H1 (cell line): ENCODE data around the gene DCP1B. TPM values are rescaled to one million over a fixed set of nuclear protein-coding genes. Genes with fewer than 3 reads are reported as not detected.

ENCODE experiments used
- CTCF ChIA-PET: fragments of 300-600 bp; sonication (Branson Sonifier 250); formaldehyde crosslinking; loops from one replicate; lab custom pipeline; 2021; ENCODE audit not compliant: partially characterized antibody; lab: Charles Lee
- POLR2A ChIA-PET: fragments of 300-600 bp; sonication (Branson Sonifier 250); formaldehyde crosslinking; loops from one replicate; lab custom pipeline; 2021; ENCODE audit warnings: inconsistent platforms; ENCODE audit not compliant: partially characterized antibody; lab: Charles Lee
- DNase-seq, 2 experiments: peaks; one replicate each; pipeline versions ENCODE4 v3.0.0 to v3.0.0-alpha.2; 2010 to 2022; ENCODE audit warnings: low spot score in 2 of 2, low read depth in 1 of 2, mixed read lengths in 1 of 2
- FAIRE-seq: peaks from 2 replicates; lab custom pipeline; 2011; peaks lifted over from hg19 to GRCh38; lab: Jason Lieb, UNC
- H2AFZ ChIP-seq: 2 replicates; pipeline ENCODE4 v1.8.1; 2012; ENCODE audit warnings: low read length, inconsistent platforms
- H2AK5ac ChIP-seq: 2 replicates; pipeline ENCODE4 v1.6.1; 2013; ENCODE audit warnings: low read depth, low read length
- H2BK120ac ChIP-seq: replicated peaks from 2 replicates; pipeline ENCODE3; 2013; ENCODE audit warnings: low read depth, low read length, inconsistent platforms
- H2BK12ac ChIP-seq: 2 replicates; pipeline ENCODE4 v1.6.1; 2013; ENCODE audit warnings: low read depth, low read length
- H2BK15ac ChIP-seq: 2 replicates; pipeline ENCODE4 v1.6.1; 2013; ENCODE audit warnings: low read length
- H2BK20ac ChIP-seq: 2 replicates; pipeline ENCODE4 v1.6.1; 2013; ENCODE audit warnings: low read length
- H2BK5ac ChIP-seq: 2 replicates; pipeline ENCODE4 v1.6.1; 2013; ENCODE audit warnings: low read depth, low read length
- H3K14ac ChIP-seq: 2 replicates; pipeline ENCODE4 v1.6.1; 2013; ENCODE audit warnings: inconsistent platforms; ENCODE audit not compliant: insufficient read length
- H3K18ac ChIP-seq: 2 replicates; pipeline ENCODE4 v1.6.1; 2013; ENCODE audit warnings: low read length; ENCODE audit errors: extremely low read depth
- H3K23ac ChIP-seq: 2 replicates; pipeline ENCODE4 v1.6.1; 2013; ENCODE audit warnings: inconsistent platforms; ENCODE audit not compliant: insufficient read length
- H3K23me2 ChIP-seq: 2 replicates; pipeline ENCODE4 v1.6.1; 2013; ENCODE audit warnings: low read depth, low read length
- H3K27ac ChIP-seq: 2 replicates; pipeline ENCODE4 v1.6.1; 2011; ENCODE audit warnings: low read depth, low read length, inconsistent platforms
- H3K27me3 ChIP-seq, 4 experiments: replicated peaks in 1 of 4; 1 replicate in 1 of 4; 2 replicates in 3 of 4; pipeline versions ENCODE4 v1.6.1 to v1.8.1; 2011 to 2013; ENCODE audit warnings: low read length in 3 of 4, mild to moderate bottlenecking in 3 of 4, inconsistent platforms in 2 of 4, mixed read lengths in 2 of 4, moderate library complexity in 1 of 4; ENCODE audit not compliant: control insufficient read depth in 3 of 4, insufficient read depth in 3 of 4; ENCODE audit errors: extremely low read depth in 1 of 4
- H3K36me3 ChIP-seq, 4 experiments: 2 replicates each; pipeline versions ENCODE4 v1.6.1 to v1.8.1; 2011 to 2013; ENCODE audit warnings: mild to moderate bottlenecking in 4 of 4, low read length in 3 of 4, moderate library complexity in 2 of 4, control low read depth in 1 of 4, inconsistent platforms in 1 of 4; ENCODE audit not compliant: insufficient read depth in 4 of 4, control insufficient read depth in 2 of 4
- H3K4ac ChIP-seq: replicated peaks from 2 replicates; pipeline ENCODE3; 2013; ENCODE audit warnings: low read length, low read depth, mixed read lengths, inconsistent platforms; ENCODE audit not compliant: insufficient read length
- H3K4me1 ChIP-seq, 4 experiments: replicated peaks in 1 of 4; 1 replicate in 1 of 4; 2 replicates in 3 of 4; pipeline versions ENCODE4 v1.6.1 to v1.8.1; 2011 to 2013; ENCODE audit warnings: low read length in 3 of 4, inconsistent platforms in 2 of 4, mixed read lengths in 1 of 4; ENCODE audit not compliant: insufficient read depth in 4 of 4, control insufficient read depth in 3 of 4
- H3K4me2 ChIP-seq, 2 experiments: 2 replicates each; pipeline versions ENCODE4 v1.6.1 to v1.8.1; 2011 to 2013; ENCODE audit warnings: low read depth in 2 of 2, low read length in 2 of 2, control low read depth in 1 of 2, inconsistent platforms in 1 of 2, mild to moderate bottlenecking in 1 of 2; ENCODE audit not compliant: insufficient read depth in 1 of 2
- H3K4me3 ChIP-seq, 4 experiments: fragments of 200-600, 300-600 bp in 1 of 4; sonication (generic), shearing (Covaris generic), sonication (Bioruptor Twin) in 1 of 4; 2 replicates each; pipeline versions ENCODE4 v1.5.1 to v1.8.1; 2011 to 2016; ENCODE audit warnings: low read length in 4 of 4, low read depth in 3 of 4, control low read depth in 2 of 4, inconsistent platforms in 2 of 4, mild to moderate bottlenecking in 2 of 4, mixed read lengths in 1 of 4, moderate library complexity in 1 of 4; ENCODE audit not compliant: insufficient read depth in 2 of 4; ENCODE audit errors: extremely low read depth in 1 of 4
- H3K56ac ChIP-seq: replicated peaks from 2 replicates; pipeline ENCODE3; 2013; ENCODE audit warnings: low read depth, mild to moderate bottlenecking, mixed read lengths, low read length, inconsistent platforms; ENCODE audit not compliant: insufficient read length
- H3K79me1 ChIP-seq: 2 replicates; pipeline ENCODE4 v1.6.1; 2013; ENCODE audit warnings: low read depth, low read length, control low read depth
- H3K79me2 ChIP-seq, 2 experiments: 2 replicates each; pipeline versions ENCODE4 v1.6.1 to v1.8.1; 2012 to 2013; ENCODE audit warnings: low read length in 2 of 2, mild to moderate bottlenecking in 2 of 2, inconsistent platforms in 1 of 2; ENCODE audit not compliant: insufficient read depth in 2 of 2, control insufficient read depth in 1 of 2
- H3K9ac ChIP-seq, 4 experiments: replicated peaks in 1 of 4; 1 replicate in 1 of 4; 2 replicates in 3 of 4; pipeline versions ENCODE4 v1.6.1 to v1.8.1; 2011 to 2013; ENCODE audit warnings: low read depth in 3 of 4, low read length in 3 of 4, control low read depth in 2 of 4, mild to moderate bottlenecking in 2 of 4, moderate library complexity in 2 of 4, inconsistent platforms in 1 of 4; ENCODE audit errors: extremely low read depth in 1 of 4
- H3K9me3 ChIP-seq, 2 experiments: 2 replicates each; pipeline versions ENCODE4 v1.6.1 to v1.8.1; 2012 to 2013; ENCODE audit warnings: mild to moderate bottlenecking in 2 of 2, moderate library complexity in 2 of 2, control low read depth in 1 of 2, inconsistent platforms in 1 of 2, low read depth in 1 of 2, low read length in 1 of 2, mixed read lengths in 1 of 2; ENCODE audit not compliant: insufficient read depth in 2 of 2
- H4K20me1 ChIP-seq, 2 experiments: replicated peaks in 1 of 2; 2 replicates each; pipeline versions ENCODE3 to v1.8.1; 2011 to 2013; ENCODE audit warnings: inconsistent platforms in 2 of 2, low read length in 2 of 2, mild to moderate bottlenecking in 1 of 2; ENCODE audit not compliant: insufficient read depth in 2 of 2, control insufficient read depth in 1 of 2
- H4K5ac ChIP-seq: 2 replicates; pipeline ENCODE4 v1.6.1; 2013; ENCODE audit warnings: low read length, low read depth, mixed read lengths, inconsistent platforms; ENCODE audit not compliant: insufficient read length
- H4K8ac ChIP-seq: 2 replicates; pipeline ENCODE4 v1.8.0; 2013; ENCODE audit warnings: mild to moderate bottlenecking, moderate library complexity, low read length, inconsistent platforms; ENCODE audit not compliant: insufficient read depth; ENCODE audit errors: extremely low read depth
- H4K91ac ChIP-seq: replicated peaks from 2 replicates; pipeline ENCODE3; 2013; ENCODE audit warnings: low read length, mixed read lengths, inconsistent platforms; ENCODE audit not compliant: insufficient read length
- EGR1 ChIP-seq: IDR thresholded peaks from 2 replicates; pipeline ENCODE4 v1.6.1; 2011; ENCODE audit warnings: low read depth, low read length, borderline replicate concordance
- SIN3A ChIP-seq, 2 experiments: IDR thresholded peaks in 1 of 2; conservative IDR thresholded peaks in 1 of 2; 2 replicates each; pipeline ENCODE4 v1.6.1; 2011 to 2012; ENCODE audit warnings: low read length in 2 of 2, improper control_type of control experiment in 1 of 2, low read depth in 1 of 2, mild to moderate bottlenecking in 1 of 2
- WGBS, 2 experiments: shearing (Covaris generic) in 1 of 2; methylation state at CpG; one replicate each; pipeline versions ENCODE4 v1.1.6 to v1.1.7; 2013 to 2015; ENCODE audit warnings: low lambda C conversion rate in 2 of 2, mixed read lengths in 2 of 2, inconsistent platforms in 1 of 2, low coverage in 1 of 2, missing lambda C conversion rate in 1 of 2; ENCODE audit not compliant: insufficient replicate concordance in 2 of 2, insufficient coverage in 1 of 2, insufficient read length in 1 of 2; ENCODE audit errors: extremely low coverage in 1 of 2, missing lambda C conversion rate in 1 of 2; 5-methylcytosine and 5-hydroxymethylcytosine counted together
- polyA plus RNA-seq, 7 experiments: library from polyadenylated mRNA; depleted of rRNA in 3 of 7; stranded (reverse) in 5 of 7; unstranded in 2 of 7; fragments of >200 nt in 5 of 7; fragments of 200-250 nt in 2 of 7; gene quantifications; 1 replicate in 5 of 7; 2 replicates in 1 of 7; 4 replicates in 1 of 7; pipeline versions ENCODE4 v1.2.1 to v1.2.3, GENCODE V29; 2011 to 2013; ENCODE audit warnings: missing spikeins in 2 of 7, mixed read lengths in 2 of 7
- total RNA-seq: library from RNA; stranded (reverse); fragmentation: NEBNext Ultra II Directional; extraction: Animal tissue kit (Norgen Biotek cat#: 25700); gene quantifications from 2 replicates; pipeline ENCODE4 v1.2.1, GENCODE V29; 2021
- TF ChIP-seq, protein P1 (sequence below): IDR thresholded peaks from 2 replicates; pipeline ENCODE4 v1.6.1; 2011; ENCODE audit warnings: low read length, improper control_type of control experiment

Gene DCP1B
- total and polyA plus RNA-seq, 2 of the 8 experiments (the other 6 are each of a cell fraction or from before 2014, with no cell fraction given): 14.8 to 29.0 TPM

DNA sequence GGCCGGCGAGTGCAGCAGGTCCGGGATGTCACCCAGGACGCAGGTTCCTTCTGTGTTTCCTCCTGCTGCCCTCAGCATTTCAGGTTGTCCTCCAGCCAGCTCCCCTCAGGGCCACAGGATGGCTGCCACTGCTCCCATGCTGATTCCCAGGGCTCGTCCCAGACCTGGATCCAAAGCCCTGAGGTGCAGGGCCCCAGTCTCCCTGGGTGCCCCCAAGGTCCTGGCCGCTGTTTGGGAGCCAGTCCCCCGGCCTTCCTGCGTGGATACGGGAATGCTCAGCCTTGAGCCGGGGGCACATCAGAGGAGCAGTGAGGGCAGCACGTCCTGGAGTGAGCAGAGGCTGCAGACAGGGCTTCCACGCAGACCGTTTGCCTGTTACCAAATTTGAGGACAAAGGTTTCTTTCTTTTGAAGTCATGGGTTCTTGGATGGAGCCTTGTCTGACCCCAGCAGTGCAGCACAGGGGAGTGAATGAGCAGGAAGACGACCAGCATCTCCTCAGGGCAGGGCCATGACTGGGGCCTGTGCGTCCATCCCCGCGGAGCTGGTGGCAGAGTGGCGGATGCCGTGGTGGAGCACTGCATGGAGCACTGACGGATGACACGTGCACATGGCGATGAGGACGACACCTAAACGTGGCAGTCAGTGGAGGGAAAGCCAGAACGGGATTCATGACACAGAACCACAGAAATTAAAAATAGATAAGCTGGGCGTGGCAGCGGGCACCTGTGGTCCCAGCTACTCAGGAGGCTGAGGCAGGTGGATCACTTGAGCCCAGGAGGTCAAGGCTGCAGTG lies 73.3 kb downstream of the DCP1B start:
- H3K14ac ChIP-seq: no peak overlapping the region
- H4K91ac ChIP-seq: no peak overlapping the region
- 0 out of 2 replicates have a peak overlapping the region, but pooled peaks have one; percentile 27 for H2BK12ac ChIP-seq
- H3K27ac ChIP-seq: no peak overlapping the region
- no peak overlapping the region for H3K4me3 ChIP-seq
- no peak overlapping the region for H2BK5ac ChIP-seq
- H3K56ac ChIP-seq: no peak overlapping the region
- H4K20me1 ChIP-seq: peaks cover 0 to 4% of the 10 kb centered on the region in 2 experiments
- H3K79me1 ChIP-seq: no peaks in the 10 kb centered on the region
- no peaks in the 10 kb centered on the region for H3K79me2 ChIP-seq
- 89% methylated on average over 27 of the region's 27 CpGs; no CpG with 5 or more reads in 1 of the 2 experiments for WGBS, 2 experiments
- no peak overlapping the region for H2BK20ac ChIP-seq
- H2AFZ ChIP-seq: no peak overlapping the region
- H3K4ac ChIP-seq: no peak overlapping the region
- no peaks in the 10 kb centered on the region; a peak in 1 of 7 replicates for H3K27me3 ChIP-seq
- no peak overlapping the region for H3K18ac ChIP-seq
- H3K23me2 ChIP-seq: peaks cover 5% of the 10 kb centered on the region
- H3K23ac ChIP-seq: no peak overlapping the region
- H3K9me3 ChIP-seq: no peaks in the 10 kb centered on the region
- no peak for DNase-seq
- ChIA-PET POLR2A (no interaction called here), CTCF (interaction anchor here (0.6 to 3.8 kb wide), 4 partner anchors 10 to 989 kb away, joined by 3 to 19 read pairs (median 4); no protein-coding TSS in a partner anchor)
- no peak overlapping the region for H4K8ac ChIP-seq
- no peak overlapping the region for H2BK120ac ChIP-seq
- peaks cover 0 to 2% (median 0%) of the 10 kb centered on the region in 4 experiments; a peak in 1 of 7 replicates for H3K4me1 ChIP-seq
- H3K4me2 ChIP-seq: no peak overlapping the region
- FAIRE-seq: no peak
- H3K36me3 ChIP-seq: no peaks in the 10 kb centered on the region
- no peak overlapping the region for H2BK15ac ChIP-seq
- no peak overlapping the region for H2AK5ac ChIP-seq
- no peak for TF ChIP-seq EGR1
- TF ChIP-seq, protein P1, sequence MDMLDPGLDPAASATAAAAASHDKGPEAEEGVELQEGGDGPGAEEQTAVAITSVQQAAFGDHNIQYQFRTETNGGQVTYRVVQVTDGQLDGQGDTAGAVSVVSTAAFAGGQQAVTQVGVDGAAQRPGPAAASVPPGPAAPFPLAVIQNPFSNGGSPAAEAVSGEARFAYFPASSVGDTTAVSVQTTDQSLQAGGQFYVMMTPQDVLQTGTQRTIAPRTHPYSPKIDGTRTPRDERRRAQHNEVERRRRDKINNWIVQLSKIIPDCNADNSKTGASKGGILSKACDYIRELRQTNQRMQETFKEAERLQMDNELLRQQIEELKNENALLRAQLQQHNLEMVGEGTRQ: no peak
- no peak for TF ChIP-seq SIN3A (conservative IDR thresholded peaks at IDR 0.05 in 1 of 2, IDR thresholded peaks at IDR 0.05 in 1 of 2; ENCODE audit: low read depth in 1 of 2, low read length in 2 of 2)
- H3K9ac ChIP-seq: no peak overlapping the region
- no peak overlapping the region for H4K5ac ChIP-seq
